Astrocyte of the cerebellum (primary cell): Measurements from ENCODE around the gene ZBP1.

Experiments
- DNase-seq: peaks from one replicate; pipeline ENCODE4 v3.0.0-alpha.2; 2011; ENCODE audit warnings: low read depth
- H3K4me3 ChIP-seq: 2 replicates; pipeline ENCODE4 v1.5.1; 2011; ENCODE audit warnings: mild to moderate bottlenecking, low read depth, low read length, moderate library complexity
- CTCF ChIP-seq: IDR thresholded peaks from 2 replicates; pipeline ENCODE4 v1.5.1; 2012; ENCODE audit warnings: low read length, low read depth, moderate library complexity, mild to moderate bottlenecking; ENCODE audit errors: missing control alignments
- in situ Hi-C: cut with HindIII; loops from 2 replicates; pipeline ENCODE4 v1.10.0; 2017; ENCODE audit warnings: low sequenced_read_pairs

ZBP1 gene

DNA sequence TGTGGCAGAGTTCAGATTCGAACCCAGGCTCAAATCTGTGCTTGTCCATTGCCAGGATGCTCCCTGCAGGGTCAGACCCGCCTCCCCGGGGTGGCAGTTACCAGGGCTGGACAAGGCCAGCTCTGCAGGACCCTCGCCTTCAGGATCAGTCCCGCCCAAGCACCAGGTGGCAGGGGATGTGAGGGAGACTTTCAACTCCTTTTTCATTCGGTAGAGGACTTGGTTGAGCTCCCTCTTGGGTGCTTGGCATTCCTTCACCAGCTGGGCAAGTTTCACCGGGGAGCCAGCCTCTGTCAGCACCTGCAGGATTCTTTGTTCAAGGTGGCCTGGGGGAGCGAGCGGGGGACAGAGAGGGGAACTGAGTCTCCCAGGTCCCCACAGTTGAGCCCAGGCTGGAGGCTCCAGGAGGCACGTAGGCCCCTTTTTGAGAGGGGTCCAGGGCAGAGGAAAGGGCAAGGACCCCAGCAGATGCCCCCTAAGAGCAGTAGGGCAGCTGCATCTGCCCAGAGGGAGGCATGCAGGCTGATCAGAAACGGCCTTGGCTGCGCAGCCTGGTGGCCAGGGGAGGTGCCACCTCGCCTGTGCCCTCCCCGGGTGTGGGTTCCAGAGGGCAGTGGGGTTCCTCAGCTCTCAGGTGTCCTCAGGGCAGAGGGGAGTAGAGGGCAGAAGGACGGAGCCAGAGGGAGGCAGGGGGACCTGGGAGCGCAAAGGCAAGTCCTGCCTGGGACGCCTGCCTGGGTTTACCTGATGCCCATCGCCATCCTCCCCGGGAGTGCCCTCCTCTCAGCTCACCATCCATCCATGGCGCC lies 3.9 kb downstream of the ZBP1 start:
- no peak for DNase-seq
- TF ChIP-seq CTCF, result no peak
- no peak overlapping the region for H3K4me3 ChIP-seq
- in situ Hi-C loops, result no loop called here

GRCh38 chr20:57615445-57615811 lies 4.8 kb downstream of the ZBP1 start:
- DNase-seq, result no peak
- in situ Hi-C loops, result no loop called here
- no peak overlapping the region for H3K4me3 ChIP-seq
- no peak for TF ChIP-seq CTCF

GRCh38 chr20:57614490-57615444 lies 5.5 kb downstream of the ZBP1 start:
- no peak for DNase-seq
- no peak overlapping the region for H3K4me3 ChIP-seq
- in situ Hi-C loops, result no loop called here
- TF ChIP-seq CTCF, result no peak

DNA sequence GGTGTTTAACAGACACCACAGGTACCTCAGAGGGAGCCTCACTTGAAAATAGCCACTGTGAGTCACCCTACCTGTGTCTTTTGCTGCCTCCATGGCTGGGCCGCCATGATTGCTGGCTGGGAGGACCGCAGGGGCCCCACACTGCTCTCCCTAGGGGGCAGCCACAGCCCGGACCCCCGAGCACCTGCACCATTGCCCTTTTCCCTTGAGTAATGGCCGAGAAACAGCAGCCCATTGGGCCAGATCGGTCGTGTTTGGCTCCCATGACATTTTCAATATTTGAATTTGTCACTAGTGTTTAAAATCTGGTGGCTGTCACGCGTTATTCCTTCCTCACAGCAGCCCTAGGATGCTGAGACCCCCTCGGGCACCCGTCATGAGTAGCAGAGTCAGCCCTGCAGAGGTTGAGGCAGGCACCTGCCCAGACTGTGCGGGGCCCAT lies 6.7 kb downstream of the ZBP1 start:
- H3K4me3 ChIP-seq, result no peak overlapping the region
- TF ChIP-seq CTCF, result no peak
- no peak for DNase-seq
- in situ Hi-C loops, result no loop called here

DNA sequence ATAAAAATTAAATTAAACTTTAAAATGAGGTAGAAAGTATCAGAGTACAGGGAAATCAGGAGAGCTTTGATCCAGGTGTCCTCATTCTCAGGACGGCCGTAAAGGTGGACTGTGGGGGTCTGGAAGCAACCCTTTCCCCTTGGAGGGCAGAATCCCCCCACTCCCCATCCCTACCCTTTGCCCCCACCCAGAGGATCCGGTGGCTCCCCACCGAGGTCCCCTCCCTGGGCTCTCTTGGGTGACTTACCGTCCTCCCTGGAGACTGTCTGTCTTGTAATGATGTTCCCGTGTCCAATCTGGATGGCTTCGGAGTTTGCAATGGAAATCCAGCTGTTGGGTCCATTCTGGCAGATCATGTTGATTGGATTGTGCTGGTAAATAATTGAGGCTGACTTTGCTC lies 7.3 kb downstream of the ZBP1 start:
- in situ Hi-C loops, result no loop called here
- H3K4me3 ChIP-seq, result no peak overlapping the region
- TF ChIP-seq CTCF, result no peak
- no peak for DNase-seq

GRCh38 chr20:57612436-57612835 lies 7.8 kb downstream of the ZBP1 start:
- no peak for TF ChIP-seq CTCF
- no peak for DNase-seq
- no peak overlapping the region for H3K4me3 ChIP-seq
- in situ Hi-C loops, result no loop called here
